ENCODE measurements around the gene STAM. TPM values are rescaled to one million over a fixed set of nuclear protein-coding genes. Genes with fewer than 3 reads are reported as not detected.

The STAM gene
- total and polyA plus RNA-seq, 9 of the 15 experiments (the other 6 are each of a cell fraction or from before 2014, with no cell fraction given) = 13.8 to 33.5 (median 26.4) TPM

DNA sequence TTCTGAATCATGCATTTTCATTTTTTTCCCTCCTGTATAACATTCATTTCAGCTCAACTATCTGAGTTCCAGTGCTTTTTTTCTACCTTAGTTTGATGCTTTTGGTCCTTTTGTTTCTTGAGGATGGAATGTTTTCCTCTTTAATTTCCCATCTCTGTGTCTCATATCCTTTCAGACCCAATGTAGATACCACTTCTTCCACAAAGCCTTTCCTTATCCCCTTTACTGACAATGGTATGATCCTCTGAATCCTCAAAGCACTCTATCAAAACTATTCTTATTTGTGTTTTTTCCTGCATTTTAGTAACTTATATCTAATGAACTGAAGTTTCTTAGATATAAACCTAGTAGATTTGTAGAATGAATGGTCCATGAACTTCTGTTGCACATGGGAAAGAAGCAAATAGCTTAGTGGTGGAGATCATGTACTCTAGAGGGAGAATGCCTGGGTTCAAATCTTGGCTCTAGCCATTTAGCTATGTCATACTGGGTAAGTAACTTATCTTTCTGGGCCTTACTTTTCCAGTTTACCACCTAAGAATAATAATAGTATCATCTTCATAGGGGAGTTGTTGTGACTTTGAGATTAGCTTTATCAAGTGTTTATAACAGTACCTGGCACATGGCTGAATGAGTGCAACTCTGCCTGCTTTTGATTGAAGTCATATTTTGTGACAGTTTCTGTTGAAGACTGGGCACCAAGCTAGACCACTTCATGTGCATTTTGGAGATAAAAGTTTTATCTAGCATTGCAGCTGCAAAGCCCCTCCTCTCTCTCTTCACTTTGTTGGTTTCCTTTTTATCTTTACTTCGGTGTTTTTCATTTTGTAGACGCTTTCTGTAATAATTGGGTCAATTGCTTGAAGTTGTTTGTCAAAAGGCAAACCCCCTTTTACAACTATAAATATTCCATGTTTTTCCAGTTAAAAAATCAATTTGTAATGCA is 18.5 kb downstream of the STAM start (continued):
- TF ChIP-seq, protein P1, sequence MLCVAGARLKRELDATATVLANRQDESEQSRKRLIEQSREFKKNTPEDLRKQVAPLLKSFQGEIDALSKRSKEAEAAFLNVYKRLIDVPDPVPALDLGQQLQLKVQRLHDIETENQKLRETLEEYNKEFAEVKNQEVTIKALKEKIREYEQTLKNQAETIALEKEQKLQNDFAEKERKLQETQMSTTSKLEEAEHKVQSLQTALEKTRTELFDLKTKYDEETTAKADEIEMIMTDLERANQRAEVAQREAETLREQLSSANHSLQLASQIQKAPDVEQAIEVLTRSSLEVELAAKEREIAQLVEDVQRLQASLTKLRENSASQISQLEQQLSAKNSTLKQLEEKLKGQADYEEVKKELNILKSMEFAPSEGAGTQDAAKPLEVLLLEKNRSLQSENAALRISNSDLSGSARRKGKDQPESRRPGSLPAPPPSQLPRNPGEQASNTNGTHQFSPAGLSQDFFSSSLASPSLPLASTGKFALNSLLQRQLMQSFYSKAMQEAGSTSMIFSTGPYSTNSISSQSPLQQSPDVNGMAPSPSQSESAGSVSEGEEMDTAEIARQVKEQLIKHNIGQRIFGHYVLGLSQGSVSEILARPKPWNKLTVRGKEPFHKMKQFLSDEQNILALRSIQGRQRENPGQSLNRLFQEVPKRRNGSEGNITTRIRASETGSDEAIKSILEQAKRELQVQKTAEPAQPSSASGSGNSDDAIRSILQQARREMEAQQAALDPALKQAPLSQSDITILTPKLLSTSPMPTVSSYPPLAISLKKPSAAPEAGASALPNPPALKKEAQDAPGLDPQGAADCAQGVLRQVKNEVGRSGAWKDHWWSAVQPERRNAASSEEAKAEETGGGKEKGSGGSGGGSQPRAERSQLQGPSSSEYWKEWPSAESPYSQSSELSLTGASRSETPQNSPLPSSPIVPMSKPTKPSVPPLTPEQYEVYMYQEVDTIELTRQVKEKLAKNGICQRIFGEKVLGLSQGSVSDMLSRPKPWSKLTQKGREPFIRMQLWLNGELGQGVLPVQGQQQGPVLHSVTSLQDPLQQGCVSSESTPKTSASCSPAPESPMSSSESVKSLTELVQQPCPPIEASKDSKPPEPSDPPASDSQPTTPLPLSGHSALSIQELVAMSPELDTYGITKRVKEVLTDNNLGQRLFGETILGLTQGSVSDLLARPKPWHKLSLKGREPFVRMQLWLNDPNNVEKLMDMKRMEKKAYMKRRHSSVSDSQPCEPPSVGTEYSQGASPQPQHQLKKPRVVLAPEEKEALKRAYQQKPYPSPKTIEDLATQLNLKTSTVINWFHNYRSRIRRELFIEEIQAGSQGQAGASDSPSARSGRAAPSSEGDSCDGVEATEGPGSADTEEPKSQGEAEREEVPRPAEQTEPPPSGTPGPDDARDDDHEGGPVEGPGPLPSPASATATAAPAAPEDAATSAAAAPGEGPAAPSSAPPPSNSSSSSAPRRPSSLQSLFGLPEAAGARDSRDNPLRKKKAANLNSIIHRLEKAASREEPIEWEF (CRISPR knock-in tag; IDR thresholded peaks at IDR 0.05) = peak; percentile 52; the same call in 1 of the 2 replicates
- TF ChIP-seq, protein P2, sequence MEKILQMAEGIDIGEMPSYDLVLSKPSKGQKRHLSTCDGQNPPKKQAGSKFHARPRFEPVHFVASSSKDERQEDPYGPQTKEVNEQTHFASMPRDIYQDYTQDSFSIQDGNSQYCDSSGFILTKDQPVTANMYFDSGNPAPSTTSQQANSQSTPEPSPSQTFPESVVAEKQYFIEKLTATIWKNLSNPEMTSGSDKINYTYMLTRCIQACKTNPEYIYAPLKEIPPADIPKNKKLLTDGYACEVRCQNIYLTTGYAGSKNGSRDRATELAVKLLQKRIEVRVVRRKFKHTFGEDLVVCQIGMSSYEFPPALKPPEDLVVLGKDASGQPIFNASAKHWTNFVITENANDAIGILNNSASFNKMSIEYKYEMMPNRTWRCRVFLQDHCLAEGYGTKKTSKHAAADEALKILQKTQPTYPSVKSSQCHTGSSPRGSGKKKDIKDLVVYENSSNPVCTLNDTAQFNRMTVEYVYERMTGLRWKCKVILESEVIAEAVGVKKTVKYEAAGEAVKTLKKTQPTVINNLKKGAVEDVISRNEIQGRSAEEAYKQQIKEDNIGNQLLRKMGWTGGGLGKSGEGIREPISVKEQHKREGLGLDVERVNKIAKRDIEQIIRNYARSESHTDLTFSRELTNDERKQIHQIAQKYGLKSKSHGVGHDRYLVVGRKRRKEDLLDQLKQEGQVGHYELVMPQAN (IDR thresholded peaks at IDR 0.05; ENCODE audit: borderline replicate concordance) = 0 out of 2 replicates have a peak, but pooled peaks have one; percentile 1
- no peak for TF ChIP-seq ESRRB (CRISPR knock-in tag; IDR thresholded peaks at IDR 0.05; ENCODE audit: borderline replicate concordance)
- TF ChIP-seq NR2C1 (IDR thresholded peaks at IDR 0.05) = peak; percentile 38; the same call in 1 of the 2 replicates
- TF ChIP-seq NR2C1 (tag; IDR thresholded peaks at IDR 0.05) = peak; percentile 23; the same call in 1 of the 2 replicates
- no peak for TF ChIP-seq GTF2E2 (tag; IDR thresholded peaks at IDR 0.05)
- TF ChIP-seq MCM7 (IDR thresholded peaks at IDR 0.05) = no peak
- peak; percentile 61; the same call in 1 of the 2 replicates for TF ChIP-seq SMARCA5 (IDR thresholded peaks at IDR 0.05)
- TF ChIP-seq ZNF174 (CRISPR knock-in tag; IDR thresholded peaks at IDR 0.05) = 0 out of 2 replicates have a peak, but pooled peaks have one; percentile 13
- TF ChIP-seq SMARCC2 (IDR thresholded peaks at IDR 0.05; ENCODE audit: low read depth) = peak; percentile 99
- TF ChIP-seq HNRNPUL1 (IDR thresholded peaks at IDR 0.05; ENCODE audit: low read length) = no peak
- TF ChIP-seq, protein P3, sequence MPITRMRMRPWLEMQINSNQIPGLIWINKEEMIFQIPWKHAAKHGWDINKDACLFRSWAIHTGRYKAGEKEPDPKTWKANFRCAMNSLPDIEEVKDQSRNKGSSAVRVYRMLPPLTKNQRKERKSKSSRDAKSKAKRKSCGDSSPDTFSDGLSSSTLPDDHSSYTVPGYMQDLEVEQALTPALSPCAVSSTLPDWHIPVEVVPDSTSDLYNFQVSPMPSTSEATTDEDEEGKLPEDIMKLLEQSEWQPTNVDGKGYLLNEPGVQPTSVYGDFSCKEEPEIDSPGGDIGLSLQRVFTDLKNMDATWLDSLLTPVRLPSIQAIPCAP (CRISPR knock-in tag; IDR thresholded peaks at IDR 0.05; ENCODE audit: borderline replicate concordance) = no peak
- no peak for TF ChIP-seq ZNF717 (CRISPR knock-in tag; IDR thresholded peaks at IDR 0.05)
- TF ChIP-seq ZKSCAN8 (CRISPR knock-in tag; IDR thresholded peaks at IDR 0.05) = peak; percentile 88
- TF ChIP-seq, protein P4, sequence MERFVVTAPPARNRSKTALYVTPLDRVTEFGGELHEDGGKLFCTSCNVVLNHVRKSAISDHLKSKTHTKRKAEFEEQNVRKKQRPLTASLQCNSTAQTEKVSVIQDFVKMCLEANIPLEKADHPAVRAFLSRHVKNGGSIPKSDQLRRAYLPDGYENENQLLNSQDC (CRISPR knock-in tag; IDR thresholded peaks at IDR 0.05) = no peak
- TF ChIP-seq NFE2L1 (tag; IDR thresholded peaks at IDR 0.05; ENCODE audit: borderline replicate concordance, low read depth) = no peak
- no peak for TF ChIP-seq SRSF3 (IDR thresholded peaks at IDR 0.05; ENCODE audit: insufficient read depth, low read length)
- TF ChIP-seq, protein P5, sequence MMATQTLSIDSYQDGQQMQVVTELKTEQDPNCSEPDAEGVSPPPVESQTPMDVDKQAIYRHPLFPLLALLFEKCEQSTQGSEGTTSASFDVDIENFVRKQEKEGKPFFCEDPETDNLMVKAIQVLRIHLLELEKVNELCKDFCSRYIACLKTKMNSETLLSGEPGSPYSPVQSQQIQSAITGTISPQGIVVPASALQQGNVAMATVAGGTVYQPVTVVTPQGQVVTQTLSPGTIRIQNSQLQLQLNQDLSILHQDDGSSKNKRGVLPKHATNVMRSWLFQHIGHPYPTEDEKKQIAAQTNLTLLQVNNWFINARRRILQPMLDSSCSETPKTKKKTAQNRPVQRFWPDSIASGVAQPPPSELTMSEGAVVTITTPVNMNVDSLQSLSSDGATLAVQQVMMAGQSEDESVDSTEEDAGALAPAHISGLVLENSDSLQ (IDR thresholded peaks at IDR 0.05) = peak; percentile 84
